Heart left ventricle (tissue), 16 donors: ENCODE measurements around the gene SPTY2D1. TPM values are rescaled to one million over a fixed set of nuclear protein-coding genes. Genes with fewer than 3 reads are reported as not detected.
"Not testable (repeated sequence)": the region's sequence is repeated elsewhere in the genome, so short reads cannot be mapped to it uniquely, and the experiment has no call there.

Experiments used
- ATAC-seq, 4 donors: fragments of 200-7000 bp; cut with Tn5 transposase; one replicate each; pipeline ENCODE4 v1.9.1; 2020 to 2022; ENCODE audit warnings: moderate library complexity in 4 of 4, mild to moderate bottlenecking in 3 of 4, moderate number of reproducible peaks in 1 of 4
- DNase-seq, 5 donors: peaks; one replicate each; pipeline ENCODE4 v3.0.0-alpha.2; 2020
- H3K27ac ChIP-seq, 12 donors: fragments of 200-600 bp; sonication (generic) in 4 of 12; one replicate each; pipeline versions ENCODE4 v1.5.0 to v1.8.0; 2016 to 2022; ENCODE audit warnings: mild to moderate bottlenecking in 2 of 12
- H3K27me3 ChIP-seq, 9 donors: fragments of 200-600 bp; sonication (generic) in 2 of 9; one replicate each; pipeline versions ENCODE4 v1.5.1 to v1.8.0; 2016 to 2022; ENCODE audit warnings: mild to moderate bottlenecking in 3 of 9
- H3K36me3 ChIP-seq, 9 donors: fragments of 200-600 bp; sonication (generic) in 2 of 9; one replicate each; pipeline versions ENCODE4 v1.5.0 to v1.8.0; 2018 to 2022; ENCODE audit warnings: mild to moderate bottlenecking in 2 of 9
- H3K4me1 ChIP-seq, 12 donors: fragments of 200-600 bp; sonication (generic) in 4 of 12; one replicate each; pipeline versions ENCODE4 v1.5.0 to v1.8.0; 2016 to 2022; ENCODE audit warnings: mild to moderate bottlenecking in 3 of 12
- H3K4me3 ChIP-seq, 12 donors: fragments of 200-600 bp; sonication (generic) in 4 of 12; one replicate each; pipeline versions ENCODE4 v1.5.0 to v1.8.0; 2017 to 2022; ENCODE audit warnings: mild to moderate bottlenecking in 9 of 12, moderate library complexity in 4 of 12
- H3K9me3 ChIP-seq, 12 donors: fragments of 200-600 bp; sonication (generic) in 4 of 12; one replicate each; pipeline versions ENCODE4 v1.5.0 to v1.8.0; 2016 to 2022; ENCODE audit warnings: mild to moderate bottlenecking in 1 of 12
- POLR2A ChIP-seq, 2 donors: fragments of 450-650 bp; IDR thresholded peaks; one replicate each; pipeline ENCODE4 v1.6.1; 2017; ENCODE audit warnings: antibody characterized with exemption in 2 of 2, mild to moderate bottlenecking in 2 of 2, moderate library complexity in 2 of 2
- WGBS, 4 donors: extraction: QIAGEN DNeasy Blood & Tissue Kit in 2 of 4; methylation state at CpG; one replicate each; pipeline versions ENCODE4 v1.1.5 to v1.1.7; 2013 to 2018; 5-methylcytosine and 5-hydroxymethylcytosine counted together
- intact Hi-C, 10 donors: fragments of 100-400 bp; cut with DNase I; formaldehyde crosslinking; loops; one replicate each; pipeline versions ENCODE4 v1.11.1 to v1.14.2; 2022
- polyA plus RNA-seq, 2 donors: library from polyadenylated mRNA; stranded (reverse); fragments of 200-250 nt; gene quantifications; one replicate each; pipeline ENCODE4 v1.2.3, GENCODE V29; 2013
- total RNA-seq, 9 donors: library from RNA; depleted of rRNA in 2 of 9; stranded (reverse); fragments of >200 nt in 2 of 9; fragmentation: NEBNext Ultra II Directional in 3 of 9; extraction: Animal tissue kit (Norgen Biotek cat#: 25700) in 3 of 9; gene quantifications; one replicate each; pipeline versions ENCODE4 v1.1.0 to v1.2.4, GENCODE V29; 2016 to 2023
- TF ChIP-seq, protein P1 (sequence below), 12 donors: fragments of 200-600 bp; sonication (generic) in 4 of 12; IDR thresholded peaks; one replicate each; pipeline versions ENCODE4 v1.5.0 to v1.8.0; 2018 to 2022; ENCODE audit warnings: antibody characterized with exemption in 12 of 12, mild to moderate bottlenecking in 5 of 12
- donor health status: ischemic (EF 13 %, LVEDD 7.1; RV severe dilation, severe dysfunction).
- donor health status: healthy with polysubstance abuse.
- donor health status: DM: no; HTN: yes; CAD: no.
- donor health status: DM: no; HTN: no; CAD: no.
- donor health status: ischemic (EF 25% LVEDD 6.9; RV normal size, moderate dysfunction).
- donor health status: ischemic (EF 25% LVEDD 5.7; RV mildly dilated, moderate dysfunction).
- donor health status: healthy.
- donor health status: DM: yes; HTN: yes; CAD: no.
- donor health status: ischemic (EF 35%, LVEDD 5.7; RV mildly dilated, moderate dysfunction).
- donor health status: nonischemic (EF 11% LVEDD 7.7; RV severe dilation, severe dysfunction).
- donor health status: DM: yes; HTN: yes; CAD: no.
- donor health status: PGD.
- donor health status: ischemic (EF 29% LVEDD 5.4; RV normal size, mild dysfunction).
- donor health status: nonischemic (EF 23%, LVEDD 6.1; RV moderate dilation, normal function).

Gene SPTY2D1
- total and polyA plus RNA-seq, 11 donors, result 1.7 to 13.3 (median 10.8) TPM

GRCh38 chr11:18650859-18651557, 16.9 kb upstream of the SPTY2D1 start:
- Histone ChIP-seq H3K27ac (no peak overlapping the region), H3K4me1 (no peaks in the 10 kb centered on the region), H3K9me3 (no peaks in the 10 kb centered on the region), H3K27me3 (no peaks in the 10 kb centered on the region), H3K4me3 (no peak overlapping the region), H3K36me3 (no peaks in the 10 kb centered on the region)
- ATAC-seq (peak in 3 of 4 donors; percentile 13 to 50 (median 22)), DNase-seq (peak in 4 of 5 donors; percentile 18 to 37 (median 24))
- intact Hi-C loops, result no loop called here
- WGBS, 4 donors, result 69 to 73% (median 71%) methylated on average over 19 of the region's 19 CpGs
- no peak for TF ChIP-seq POLR2A (IDR thresholded peaks at IDR 0.05)
- TF ChIP-seq, protein P1, sequence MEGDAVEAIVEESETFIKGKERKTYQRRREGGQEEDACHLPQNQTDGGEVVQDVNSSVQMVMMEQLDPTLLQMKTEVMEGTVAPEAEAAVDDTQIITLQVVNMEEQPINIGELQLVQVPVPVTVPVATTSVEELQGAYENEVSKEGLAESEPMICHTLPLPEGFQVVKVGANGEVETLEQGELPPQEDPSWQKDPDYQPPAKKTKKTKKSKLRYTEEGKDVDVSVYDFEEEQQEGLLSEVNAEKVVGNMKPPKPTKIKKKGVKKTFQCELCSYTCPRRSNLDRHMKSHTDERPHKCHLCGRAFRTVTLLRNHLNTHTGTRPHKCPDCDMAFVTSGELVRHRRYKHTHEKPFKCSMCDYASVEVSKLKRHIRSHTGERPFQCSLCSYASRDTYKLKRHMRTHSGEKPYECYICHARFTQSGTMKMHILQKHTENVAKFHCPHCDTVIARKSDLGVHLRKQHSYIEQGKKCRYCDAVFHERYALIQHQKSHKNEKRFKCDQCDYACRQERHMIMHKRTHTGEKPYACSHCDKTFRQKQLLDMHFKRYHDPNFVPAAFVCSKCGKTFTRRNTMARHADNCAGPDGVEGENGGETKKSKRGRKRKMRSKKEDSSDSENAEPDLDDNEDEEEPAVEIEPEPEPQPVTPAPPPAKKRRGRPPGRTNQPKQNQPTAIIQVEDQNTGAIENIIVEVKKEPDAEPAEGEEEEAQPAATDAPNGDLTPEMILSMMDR (IDR thresholded peaks at IDR 0.05), result peak in 11 of 12 donors; percentile 20 to 50 (median 44)

GRCh38 chr11:18650353-18650752, 16.2 kb upstream of the SPTY2D1 start:
- TF ChIP-seq, protein P1 (IDR thresholded peaks at IDR 0.05), result no peak
- TF ChIP-seq POLR2A (IDR thresholded peaks at IDR 0.05), result no peak
- no peaks in the 10 kb centered on the region for H3K36me3 ChIP-seq
- 69 to 95% (median 93%) methylated on average over 4 of the region's 4 CpGs for WGBS, 4 donors
- H3K27me3 ChIP-seq, result no peaks in the 10 kb centered on the region
- H3K4me1 ChIP-seq, result no peaks in the 10 kb centered on the region
- H3K27ac ChIP-seq, result no peak overlapping the region
- ATAC-seq (no peak), DNase-seq (no peak)
- no peaks in the 10 kb centered on the region for H3K9me3 ChIP-seq
- H3K4me3 ChIP-seq, result no peak overlapping the region
- intact Hi-C loops, result no loop called here

- H3K36me3 ChIP-seq, DNase-seq, H3K4me3 ChIP-seq, intact Hi-C loops, H3K27ac ChIP-seq, H3K9me3 ChIP-seq, ATAC-seq, H3K4me1 ChIP-seq: not testable (repeated sequence)
- peaks cover 0 to 11% (median 0%) of the 10 kb centered on the region in 9 donors for H3K27me3 ChIP-seq
- WGBS, 4 donors, result 61 to 76% (median 70%) methylated on average over 4 of the region's 4 CpGs
Measured at GRCh38 chr11:18643034-18643433, 8.9 kb upstream of the SPTY2D1 start.

DNA sequence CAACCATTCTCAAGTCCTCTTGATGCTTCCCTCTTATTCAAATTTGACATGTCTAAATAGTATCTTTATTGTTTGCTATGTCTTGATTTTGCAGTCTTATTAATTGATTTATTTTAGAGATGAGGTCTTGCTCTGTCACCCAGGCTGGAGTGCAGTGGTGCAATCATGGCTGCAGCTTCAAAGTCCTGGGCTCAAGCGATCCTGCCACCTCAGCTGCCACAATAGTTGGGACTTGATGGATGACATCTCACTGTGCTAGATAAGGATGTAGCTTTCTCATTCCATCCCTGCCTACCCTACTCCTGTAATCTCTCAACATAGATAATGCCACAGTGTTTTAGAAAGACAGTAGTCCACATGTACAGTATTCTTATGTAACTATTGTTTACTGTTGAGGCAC, 7.5 kb upstream of the SPTY2D1 start:
- ATAC-seq (no peak), DNase-seq (no peak)
- TF ChIP-seq, protein P1 (IDR thresholded peaks at IDR 0.05), result no peak
- no peak for TF ChIP-seq POLR2A (IDR thresholded peaks at IDR 0.05)
- H3K27ac ChIP-seq, result no peak overlapping the region
- 12 to 43% (median 19%) methylated on average over 1 of the region's 1 CpG for WGBS, 4 donors
- no peak overlapping the region for H3K4me3 ChIP-seq
- H3K36me3 ChIP-seq, result no peaks in the 10 kb centered on the region
- H3K27me3 ChIP-seq, result peaks cover 0 to 11% (median 0%) of the 10 kb centered on the region in 9 donors
- peaks cover 0 to 4% (median 0%) of the 10 kb centered on the region in 12 donors for H3K9me3 ChIP-seq
- intact Hi-C loops, result no loop called here
- H3K4me1 ChIP-seq, result no peaks in the 10 kb centered on the region
